ENCODE data around the gene MYLK.

Gene MYLK

GRCh38 chr3:123791898-123792297 lies 92.2 kb downstream of the MYLK start:
- DNase-seq: no peak

- no peak for DNase-seq
Measured at GRCh38 chr3:123791417-123791816, 92.7 kb downstream of the MYLK start.

GRCh38 chr3:123791073-123791370 lies 93.1 kb downstream of the MYLK start:
- DNase-seq: no peak

- no peak for DNase-seq
Measured at GRCh38 chr3:123790254-123791072, 93.7 kb downstream of the MYLK start.

- DNase-seq: no peak
Measured at GRCh38 chr3:123789760-123790159, 94.4 kb downstream of the MYLK start.

GRCh38 chr3:123789160-123789559 lies 95.0 kb downstream of the MYLK start:
- DNase-seq: no peak

GRCh38 chr3:123788710-123789109 lies 95.4 kb downstream of the MYLK start:
- DNase-seq: no peak

- no peak for DNase-seq
Measured at GRCh38 chr3:123787133-123787532, 97.0 kb downstream of the MYLK start.

- DNase-seq: no peak
Measured at GRCh38 chr3:123785602-123786001, 98.5 kb downstream of the MYLK start.

GRCh38 chr3:123783811-123784210 lies 100.3 kb downstream of the MYLK start:
- no peak for DNase-seq

- DNase-seq: no peak
Measured at GRCh38 chr3:123783050-123783689, 101.0 kb downstream of the MYLK start.

- no peak for DNase-seq
Measured at GRCh38 chr3:123782488-123782887, 101.6 kb downstream of the MYLK start.

- no peak for DNase-seq
Measured at GRCh38 chr3:123781571-123782275, 102.4 kb downstream of the MYLK start.

GRCh38 chr3:123781138-123781537 lies 103.0 kb downstream of the MYLK start:
- DNase-seq: no peak

- DNase-seq: no peak
Measured at GRCh38 chr3:123780656-123781055, 103.5 kb downstream of the MYLK start.

GRCh38 chr3:123779655-123780231 lies 104.4 kb downstream of the MYLK start:
- no peak for DNase-seq

- DNase-seq: no peak
Measured at GRCh38 chr3:123778991-123779622, 105.0 kb downstream of the MYLK start.

GRCh38 chr3:123778525-123778924 lies 105.6 kb downstream of the MYLK start:
- no peak for DNase-seq

- DNase-seq: no peak
Measured at GRCh38 chr3:123776071-123776782, 107.9 kb downstream of the MYLK start.

- DNase-seq: no peak
Measured at GRCh38 chr3:123774474-123774873, 109.7 kb downstream of the MYLK start.

GRCh38 chr3:123773681-123774431 lies 110.3 kb downstream of the MYLK start:
- DNase-seq: no peak

- no peak for DNase-seq
Measured at GRCh38 chr3:123769356-123769743, 114.8 kb downstream of the MYLK start.
